Endothelial cell (in vitro differentiated cells): Measurements from ENCODE around the gene CSF1. TPM values are rescaled to one million over a fixed set of nuclear protein-coding genes. Genes with fewer than 3 reads are reported as not detected.

Source experiments
- DNase-seq: peaks from one replicate; pipeline ENCODE4 v3.0.0; 2021; ENCODE audit warnings: low spot score
- H3K27ac Mint-ChIP-seq: one replicate; pipeline ENCODE4 v1.8.0; 2021; ENCODE audit warnings: mixed read lengths, inconsistent platforms; ENCODE audit not compliant: unreplicated experiment
- H3K27me3 Mint-ChIP-seq: one replicate; pipeline ENCODE4 v1.8.0; 2021; ENCODE audit warnings: mild to moderate bottlenecking, moderate library complexity, mixed read lengths, inconsistent platforms; ENCODE audit not compliant: unreplicated experiment
- H3K36me3 Mint-ChIP-seq: one replicate; pipeline ENCODE4 v1.8.0; 2021; ENCODE audit warnings: mild to moderate bottlenecking, low read depth, mixed read lengths, inconsistent platforms; ENCODE audit not compliant: unreplicated experiment
- H3K4me1 Mint-ChIP-seq: one replicate; pipeline ENCODE4 v1.8.0; 2021; ENCODE audit warnings: mild to moderate bottlenecking, mixed read lengths, inconsistent platforms; ENCODE audit not compliant: unreplicated experiment
- H3K4me3 Mint-ChIP-seq: one replicate; pipeline ENCODE4 v1.8.0; 2021; ENCODE audit warnings: mild to moderate bottlenecking, mixed read lengths, inconsistent platforms; ENCODE audit not compliant: unreplicated experiment
- H3K9me3 Mint-ChIP-seq: one replicate; pipeline ENCODE4 v1.8.0; 2021; ENCODE audit warnings: mixed read lengths, inconsistent platforms; ENCODE audit not compliant: unreplicated experiment
- total RNA-seq: library from RNA; stranded (reverse); fragmentation: NEBNext Ultra II Directional; extraction: Animal tissue kit (Norgen Biotek cat#: 25700); gene quantifications from one replicate; pipeline ENCODE4 v1.2.1, GENCODE V29; 2021; ENCODE audit not compliant: unreplicated experiment
- TF ChIP-seq, protein P1 (sequence below): fragments of 200-600 bp; sonication (generic); IDR thresholded peaks from one replicate; pipeline ENCODE4 v1.5.0; 2021; ENCODE audit warnings: antibody characterized with exemption; ENCODE audit not compliant: unreplicated experiment

The CSF1 gene
- total RNA-seq, 1 donor from 2014 or later, result 2.1 TPM

DNA sequence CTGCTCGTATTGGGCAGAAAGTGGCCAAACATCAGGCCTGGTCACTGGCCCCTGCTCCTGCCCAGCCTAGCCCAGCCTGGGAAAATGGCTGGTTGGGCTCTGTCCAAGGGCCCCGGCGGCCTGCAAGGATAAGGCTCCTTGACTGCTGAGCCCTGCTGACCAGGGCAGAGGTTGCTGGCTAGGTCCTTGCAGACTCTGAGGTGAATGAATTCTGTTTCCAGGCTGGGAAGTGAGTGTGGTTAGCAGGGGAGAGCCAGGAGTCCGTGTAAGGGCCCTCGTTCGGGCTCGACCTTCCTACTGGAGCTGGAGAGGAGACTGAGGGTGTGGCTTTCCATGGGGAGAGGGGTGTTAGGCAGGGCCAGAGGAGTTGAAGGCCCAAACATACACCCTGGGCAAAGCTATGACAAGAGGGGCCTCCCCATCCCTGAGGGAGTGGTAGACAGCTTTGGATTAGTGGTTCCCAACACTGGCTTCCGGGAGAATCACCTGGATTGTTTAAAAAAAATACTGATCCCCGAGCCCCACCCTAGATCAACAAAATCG lies 20.6 kb downstream of the CSF1 start:
- DNase-seq, result peak; percentile 95
- Mint-ChIP-seq H3K9me3 (no peaks in the 10 kb centered on the region), H3K4me3 (no peak overlapping the region), H3K27ac (peak overlapping the region; percentile 77), H3K36me3 (peaks cover under 1% of the 10 kb centered on the region), H3K4me1 (peaks cover 24% of the 10 kb centered on the region), H3K27me3 (peaks cover 7% of the 10 kb centered on the region)
- TF ChIP-seq, protein P1, sequence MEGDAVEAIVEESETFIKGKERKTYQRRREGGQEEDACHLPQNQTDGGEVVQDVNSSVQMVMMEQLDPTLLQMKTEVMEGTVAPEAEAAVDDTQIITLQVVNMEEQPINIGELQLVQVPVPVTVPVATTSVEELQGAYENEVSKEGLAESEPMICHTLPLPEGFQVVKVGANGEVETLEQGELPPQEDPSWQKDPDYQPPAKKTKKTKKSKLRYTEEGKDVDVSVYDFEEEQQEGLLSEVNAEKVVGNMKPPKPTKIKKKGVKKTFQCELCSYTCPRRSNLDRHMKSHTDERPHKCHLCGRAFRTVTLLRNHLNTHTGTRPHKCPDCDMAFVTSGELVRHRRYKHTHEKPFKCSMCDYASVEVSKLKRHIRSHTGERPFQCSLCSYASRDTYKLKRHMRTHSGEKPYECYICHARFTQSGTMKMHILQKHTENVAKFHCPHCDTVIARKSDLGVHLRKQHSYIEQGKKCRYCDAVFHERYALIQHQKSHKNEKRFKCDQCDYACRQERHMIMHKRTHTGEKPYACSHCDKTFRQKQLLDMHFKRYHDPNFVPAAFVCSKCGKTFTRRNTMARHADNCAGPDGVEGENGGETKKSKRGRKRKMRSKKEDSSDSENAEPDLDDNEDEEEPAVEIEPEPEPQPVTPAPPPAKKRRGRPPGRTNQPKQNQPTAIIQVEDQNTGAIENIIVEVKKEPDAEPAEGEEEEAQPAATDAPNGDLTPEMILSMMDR, result no peak

DNA sequence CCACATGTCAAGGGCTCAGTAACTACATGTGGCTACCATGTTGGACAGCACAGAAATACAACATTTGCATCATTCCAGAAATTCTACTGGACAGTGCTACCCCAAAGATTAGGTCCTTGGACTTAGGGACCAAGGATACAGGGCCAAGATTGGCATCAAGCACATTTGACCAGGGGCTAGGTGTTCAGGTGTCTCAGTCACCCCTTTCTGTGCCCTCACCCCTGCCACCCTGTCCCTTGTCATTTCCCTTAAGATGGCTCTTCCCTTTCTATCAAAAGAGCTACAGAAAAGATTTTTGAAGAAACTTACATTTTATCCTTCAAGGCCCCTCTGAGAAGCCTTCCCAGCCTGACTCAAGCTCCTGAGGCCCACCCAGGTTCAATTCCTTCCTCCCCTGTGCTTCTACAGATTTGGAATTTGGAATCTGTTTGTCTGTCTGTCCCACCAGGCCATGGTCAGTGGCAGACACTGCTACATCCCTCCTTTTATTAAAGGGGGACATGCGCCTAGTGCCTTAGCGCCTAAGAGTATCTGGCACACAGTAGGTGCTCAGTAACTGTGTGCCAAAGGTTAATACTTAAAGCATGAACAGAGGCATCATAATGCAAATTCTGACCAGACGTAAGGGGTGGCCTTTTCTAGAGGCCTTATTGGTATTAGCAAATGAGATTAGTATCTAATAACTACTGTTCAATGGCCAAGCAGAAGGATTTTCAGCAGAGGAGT lies 21.4 kb downstream of the CSF1 start:
- TF ChIP-seq, protein P1, result no peak
- no peaks in the 10 kb centered on the region for H3K36me3 Mint-ChIP-seq
- peaks cover 7% of the 10 kb centered on the region for H3K27me3 Mint-ChIP-seq
- H3K9me3 Mint-ChIP-seq, result no peaks in the 10 kb centered on the region
- no peak overlapping the region for H3K4me3 Mint-ChIP-seq
- no peak overlapping the region for H3K27ac Mint-ChIP-seq
- peaks cover 23% of the 10 kb centered on the region for H3K4me1 Mint-ChIP-seq
- DNase-seq, result no peak

DNA sequence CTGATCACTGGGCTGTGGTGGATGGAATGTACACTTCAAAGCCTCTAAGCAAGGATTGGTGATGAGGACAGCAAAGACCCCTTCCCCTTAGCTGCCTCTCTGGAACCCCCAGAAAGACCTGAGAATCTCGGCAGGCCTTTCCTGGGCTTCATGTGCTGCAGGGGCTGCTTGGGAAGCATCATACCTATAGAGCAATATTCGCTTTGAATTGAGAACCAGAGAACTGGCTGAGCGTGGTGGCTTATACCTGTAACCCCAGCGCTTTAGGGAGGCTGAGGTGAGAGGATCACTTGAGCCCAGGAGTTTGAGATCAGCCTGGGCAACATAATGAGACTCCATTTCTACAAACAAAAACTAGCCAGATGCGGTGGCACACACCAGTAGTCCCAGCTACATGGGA lies 22.0 kb downstream of the CSF1 start:
- no peak for DNase-seq
- Mint-ChIP-seq H3K9me3 (no peaks in the 10 kb centered on the region), H3K27me3 (peaks cover 5% of the 10 kb centered on the region), H3K36me3 (no peaks in the 10 kb centered on the region), H3K27ac (no peak overlapping the region), H3K4me1 (peaks cover 23% of the 10 kb centered on the region), H3K4me3 (no peak overlapping the region)
- TF ChIP-seq, protein P1, result no peak

DNA sequence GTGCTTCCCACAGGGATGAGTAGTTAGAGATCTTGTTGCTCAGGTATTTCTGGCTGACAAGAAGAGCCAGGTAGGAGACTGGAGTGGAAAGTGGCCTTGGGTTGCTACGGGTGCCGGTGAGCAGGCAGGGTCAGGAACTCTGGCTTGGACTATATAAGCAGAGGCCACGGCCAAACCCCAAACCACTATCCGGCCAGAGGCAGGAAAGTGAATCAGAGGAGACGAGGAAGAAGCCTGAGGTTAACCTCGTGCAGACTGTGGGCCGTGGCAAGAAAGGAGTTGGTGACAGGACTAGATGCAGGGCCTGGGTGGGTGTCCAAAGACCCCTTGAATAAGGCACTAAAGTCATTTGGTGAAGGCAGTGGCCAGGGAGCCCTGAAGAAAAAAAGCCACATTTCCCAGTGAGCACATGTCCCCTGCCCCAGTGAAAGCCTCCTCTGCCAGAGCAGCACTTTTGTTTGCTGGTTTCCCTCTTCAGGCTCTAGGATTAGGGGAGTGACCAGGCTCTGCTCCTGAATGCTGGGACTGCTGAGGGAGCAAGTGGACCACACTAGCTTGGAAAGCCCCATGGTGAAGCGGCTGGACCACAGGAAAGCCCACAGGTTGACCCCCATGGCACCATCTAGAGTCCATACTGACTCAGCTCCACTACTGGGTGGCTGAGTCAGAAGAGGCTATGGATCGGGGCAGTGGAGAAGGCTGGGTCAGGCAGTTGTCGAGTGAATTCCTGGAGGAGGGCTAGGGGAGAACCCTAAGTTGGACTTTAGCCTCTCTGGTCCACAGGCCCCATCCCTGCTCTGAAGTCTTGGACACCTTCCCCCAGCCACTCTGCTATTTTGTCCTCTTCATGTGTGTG lies 23.4 kb downstream of the CSF1 start:
- TF ChIP-seq, protein P1, result no peak
- H3K36me3 Mint-ChIP-seq, result no peaks in the 10 kb centered on the region
- no peaks in the 10 kb centered on the region for H3K9me3 Mint-ChIP-seq
- no peak overlapping the region for H3K4me3 Mint-ChIP-seq
- no peak overlapping the region for H3K27ac Mint-ChIP-seq
- no peak for DNase-seq
- peaks cover 5% of the 10 kb centered on the region for H3K27me3 Mint-ChIP-seq
- peaks cover 16% of the 10 kb centered on the region for H3K4me1 Mint-ChIP-seq
